ENCODE data around the gene SIRT7. TPM values are rescaled to one million over a fixed set of nuclear protein-coding genes. Genes with fewer than 3 reads are reported as not detected.
"Not testable (repeated sequence)": the region's sequence is repeated elsewhere in the genome, so short reads cannot be mapped to it uniquely, and the experiment has no call there.

SIRT7 gene
- total RNA-seq, 1 donor from 2014 or later = 3.7 TPM

DNA sequence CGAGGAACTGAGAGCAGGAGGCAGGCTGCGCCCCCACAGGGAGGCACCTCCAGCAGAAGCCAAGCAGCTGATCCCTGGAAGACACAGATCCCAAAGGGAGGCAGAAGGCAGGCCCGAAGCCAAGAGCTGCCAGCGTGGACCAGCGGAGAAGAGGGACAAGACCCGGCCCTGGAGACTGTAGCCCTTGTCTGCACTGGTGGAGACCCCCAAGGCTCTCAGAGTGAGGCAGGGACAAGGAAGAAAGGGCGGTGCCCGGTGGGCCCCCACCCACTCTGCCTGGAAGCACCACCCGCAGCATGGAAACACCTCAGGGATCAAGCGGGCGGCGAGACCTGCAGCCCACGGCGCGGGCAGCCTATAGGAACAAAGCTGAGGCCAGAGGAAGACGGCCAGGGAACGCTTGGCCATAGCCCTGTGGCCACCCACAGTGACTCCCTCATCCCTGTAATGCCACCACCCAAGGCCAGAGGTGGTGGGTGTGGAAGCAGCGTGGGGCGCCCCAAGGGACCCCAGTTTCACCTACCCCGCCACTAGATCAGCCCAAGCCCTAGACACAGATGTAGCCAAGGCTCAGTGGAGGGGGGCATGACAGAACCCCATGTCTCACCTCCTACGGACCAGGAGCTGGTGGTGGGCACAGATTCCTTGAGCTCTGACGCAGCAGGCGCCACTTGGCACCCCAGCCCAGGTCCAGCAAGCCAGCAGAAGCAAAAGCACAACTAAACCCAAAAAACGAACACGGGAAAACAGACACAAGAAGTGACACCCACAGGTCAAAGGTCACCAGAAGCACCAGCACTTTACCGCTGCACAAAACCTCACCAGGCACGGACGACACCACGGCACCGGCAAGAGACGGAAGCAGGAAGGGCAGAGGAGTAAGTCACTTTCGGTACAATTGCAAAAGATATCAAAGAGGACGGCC is 2.9 kb upstream of the SIRT7 start:
- Histone ChIP-seq H3K9ac (ENCODE audit: low read depth in 1 of 3, low read length in 3 of 3) (peak overlapping the region in 2 of 3 donors; percentile 54 to 67), H3K4me3 (ENCODE audit: low read length in 3 of 3) (peak overlapping the region in 2 of 3 donors; percentile 13 to 50), H3K27ac (ENCODE audit: low read depth, low read length) (peak overlapping the region; percentile 19), H3K4me1 (ENCODE audit: control insufficient read depth in 3 of 3, insufficient read depth in 3 of 3, low read length in 3 of 3) (peaks cover 72 to 87% (median 79%) of the 10 kb centered on the region in 3 donors), H3K36me3 (ENCODE audit: control insufficient read depth in 3 of 3, insufficient read depth in 3 of 3, low read length in 3 of 3) (peaks cover 22 to 29% (median 26%) of the 10 kb centered on the region in 3 donors), H3K9me3 (ENCODE audit: control insufficient read depth in 3 of 3, low read length in 3 of 3) (no peaks in the 10 kb centered on the region), H3K27me3 (ENCODE audit: control insufficient read depth in 3 of 3, insufficient read depth in 3 of 3, low read length in 3 of 3) (no peaks in the 10 kb centered on the region)

GRCh38 chr17:81918832-81919545 is 1.0 kb upstream of the SIRT7 start:
- H3K27ac ChIP-seq (ENCODE audit: low read depth, low read length) = peak overlapping the region; percentile 7
- H3K9me3 ChIP-seq (ENCODE audit: control insufficient read depth in 3 of 3, low read length in 3 of 3) = no peaks in the 10 kb centered on the region
- H3K4me3 ChIP-seq (ENCODE audit: low read length in 3 of 3) = peak overlapping the region in 1 of 3 donors; percentile 71
- H3K4me1 ChIP-seq (ENCODE audit: control insufficient read depth in 3 of 3, insufficient read depth in 3 of 3, low read length in 3 of 3) = peaks cover 55 to 77% (median 62%) of the 10 kb centered on the region in 3 donors
- peak overlapping the region in 2 of 3 donors; percentile 54 to 57 for H3K9ac ChIP-seq (ENCODE audit: low read depth in 1 of 3, low read length in 3 of 3)
- H3K36me3 ChIP-seq (ENCODE audit: control insufficient read depth in 3 of 3, insufficient read depth in 3 of 3, low read length in 3 of 3) = peaks cover 39 to 48% (median 45%) of the 10 kb centered on the region in 3 donors
- no peaks in the 10 kb centered on the region for H3K27me3 ChIP-seq (ENCODE audit: control insufficient read depth in 3 of 3, insufficient read depth in 3 of 3, low read length in 3 of 3)

- H3K27me3 ChIP-seq (ENCODE audit: control insufficient read depth in 3 of 3, insufficient read depth in 3 of 3, low read length in 3 of 3); H3K9me3 ChIP-seq (ENCODE audit: control insufficient read depth in 3 of 3, low read length in 3 of 3): not testable (repeated sequence)
- peaks cover 46 to 54% (median 52%) of the 10 kb centered on the region in 3 donors for H3K36me3 ChIP-seq (ENCODE audit: control insufficient read depth in 3 of 3, insufficient read depth in 3 of 3, low read length in 3 of 3)
- H3K4me3 ChIP-seq (ENCODE audit: low read length in 3 of 3) = peak overlapping the region; percentile 38 to 79 (median 71)
- peaks cover 50 to 70% (median 55%) of the 10 kb centered on the region in 3 donors for H3K4me1 ChIP-seq (ENCODE audit: control insufficient read depth in 3 of 3, insufficient read depth in 3 of 3, low read length in 3 of 3)
- H3K27ac ChIP-seq (ENCODE audit: low read depth, low read length) = peak overlapping the region; percentile 7
- peak overlapping the region in 1 of 3 donors; percentile 62 for H3K9ac ChIP-seq (ENCODE audit: low read depth in 1 of 3, low read length in 3 of 3)
Observed at GRCh38 chr17:81918333-81918669, 325 bp upstream of the SIRT7 start.

- peaks cover 49 to 59% (median 56%) of the 10 kb centered on the region in 3 donors for H3K36me3 ChIP-seq (ENCODE audit: control insufficient read depth in 3 of 3, insufficient read depth in 3 of 3, low read length in 3 of 3)
- peak overlapping the region; percentile 14 to 84 (median 53) for H3K9ac ChIP-seq (ENCODE audit: low read depth in 1 of 3, low read length in 3 of 3)
Observed at GRCh38 chr17:81916234-81917001, 1.6 kb downstream of the SIRT7 start.

DNA sequence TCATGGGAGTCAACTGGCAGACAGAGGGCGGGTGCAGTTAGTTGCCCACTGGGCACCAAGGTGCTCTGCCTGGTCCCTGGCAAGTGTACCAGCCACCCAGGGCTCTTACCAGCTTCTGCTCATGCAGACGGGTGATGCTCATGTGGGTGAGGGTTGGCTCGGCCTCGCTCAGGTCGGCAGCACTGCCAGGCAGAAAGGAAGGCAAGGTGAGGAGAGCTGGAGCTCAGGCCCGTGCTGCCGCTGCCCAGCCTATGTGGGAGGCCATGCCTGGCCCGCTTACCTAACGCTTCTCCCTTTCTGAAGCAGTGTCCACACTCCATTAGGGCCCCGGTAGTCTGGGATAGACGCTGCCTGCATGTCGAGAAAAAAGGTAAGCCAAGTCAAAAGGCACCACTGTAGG is 2.6 kb downstream of the SIRT7 start:
- H3K27ac ChIP-seq (ENCODE audit: low read depth, low read length) = no peak overlapping the region
- H3K9ac ChIP-seq (ENCODE audit: low read depth in 1 of 3, low read length in 3 of 3) = no peak overlapping the region
- H3K4me3 ChIP-seq (ENCODE audit: low read length in 3 of 3) = no peak overlapping the region
- H3K36me3 ChIP-seq (ENCODE audit: control insufficient read depth in 3 of 3, insufficient read depth in 3 of 3, low read length in 3 of 3) = peaks cover 44 to 51% (median 49%) of the 10 kb centered on the region in 3 donors
- no peaks in the 10 kb centered on the region for H3K9me3 ChIP-seq (ENCODE audit: control insufficient read depth in 3 of 3, low read length in 3 of 3)
- H3K27me3 ChIP-seq (ENCODE audit: control insufficient read depth in 3 of 3, insufficient read depth in 3 of 3, low read length in 3 of 3) = no peaks in the 10 kb centered on the region
- H3K4me1 ChIP-seq (ENCODE audit: control insufficient read depth in 3 of 3, insufficient read depth in 3 of 3, low read length in 3 of 3) = peaks cover 32 to 56% (median 37%) of the 10 kb centered on the region in 3 donors

More at GRCh38 chr17:81916234-81917001, 1.6 kb downstream of the SIRT7 start:
- no peaks in the 10 kb centered on the region for H3K27me3 ChIP-seq (ENCODE audit: control insufficient read depth in 3 of 3, insufficient read depth in 3 of 3, low read length in 3 of 3)
- no peaks in the 10 kb centered on the region for H3K9me3 ChIP-seq (ENCODE audit: control insufficient read depth in 3 of 3, low read length in 3 of 3)
- H3K4me1 ChIP-seq (ENCODE audit: control insufficient read depth in 3 of 3, insufficient read depth in 3 of 3, low read length in 3 of 3) = peaks cover 36 to 60% (median 42%) of the 10 kb centered on the region in 3 donors
- no peak overlapping the region for H3K27ac ChIP-seq (ENCODE audit: low read depth, low read length)
- H3K4me3 ChIP-seq (ENCODE audit: low read length in 3 of 3) = peak overlapping the region in 1 of 3 donors; percentile 40

DNA sequence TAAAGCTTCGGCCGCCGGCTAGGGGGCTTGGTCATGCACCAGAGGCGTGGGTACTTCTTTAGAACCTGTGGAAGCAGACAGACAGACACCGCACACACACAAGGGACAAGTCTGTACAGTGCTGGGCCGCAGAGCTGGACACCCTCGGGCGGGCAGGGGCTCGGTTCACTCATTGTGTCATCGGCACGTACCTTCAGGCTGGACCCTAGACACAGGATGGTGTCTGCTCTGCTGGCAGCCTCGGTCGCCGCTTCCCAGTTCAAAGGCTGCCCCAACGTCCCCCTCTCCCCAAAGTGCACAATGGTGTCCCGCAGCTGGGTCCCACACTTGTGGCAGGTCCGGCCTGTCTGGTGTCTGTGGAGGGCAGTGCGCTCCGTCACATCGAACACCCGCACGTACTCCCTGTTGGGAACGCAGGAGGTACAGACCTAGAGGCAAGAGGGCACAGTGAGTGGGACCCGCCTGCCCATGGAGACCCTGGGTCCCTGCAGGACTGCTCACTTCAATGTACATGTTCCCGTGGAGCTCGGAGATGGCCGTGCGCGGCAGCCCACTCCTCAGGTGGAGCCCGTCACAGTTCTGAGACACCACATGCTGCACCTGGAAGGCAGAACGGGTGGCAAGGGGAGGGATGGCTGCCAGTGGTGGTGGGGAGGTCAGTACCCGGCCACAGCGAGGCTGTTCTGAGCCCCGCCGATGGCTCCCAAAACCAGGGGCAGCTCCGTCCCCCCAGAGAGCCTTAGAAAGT is 3.7 kb downstream of the SIRT7 start:
- Histone ChIP-seq H3K36me3 (ENCODE audit: control insufficient read depth in 3 of 3, insufficient read depth in 3 of 3, low read length in 3 of 3) (peaks cover 38 to 41% (median 41%) of the 10 kb centered on the region in 3 donors), H3K27ac (ENCODE audit: low read depth, low read length) (no peak overlapping the region), H3K4me1 (ENCODE audit: control insufficient read depth in 3 of 3, insufficient read depth in 3 of 3, low read length in 3 of 3) (peaks cover 29 to 56% (median 31%) of the 10 kb centered on the region in 3 donors), H3K27me3 (ENCODE audit: control insufficient read depth in 3 of 3, insufficient read depth in 3 of 3, low read length in 3 of 3) (no peaks in the 10 kb centered on the region), H3K9ac (ENCODE audit: low read depth in 1 of 3, low read length in 3 of 3) (no peak overlapping the region), H3K4me3 (ENCODE audit: low read length in 3 of 3) (no peak overlapping the region), H3K9me3 (ENCODE audit: control insufficient read depth in 3 of 3, low read length in 3 of 3) (no peaks in the 10 kb centered on the region)

DNA sequence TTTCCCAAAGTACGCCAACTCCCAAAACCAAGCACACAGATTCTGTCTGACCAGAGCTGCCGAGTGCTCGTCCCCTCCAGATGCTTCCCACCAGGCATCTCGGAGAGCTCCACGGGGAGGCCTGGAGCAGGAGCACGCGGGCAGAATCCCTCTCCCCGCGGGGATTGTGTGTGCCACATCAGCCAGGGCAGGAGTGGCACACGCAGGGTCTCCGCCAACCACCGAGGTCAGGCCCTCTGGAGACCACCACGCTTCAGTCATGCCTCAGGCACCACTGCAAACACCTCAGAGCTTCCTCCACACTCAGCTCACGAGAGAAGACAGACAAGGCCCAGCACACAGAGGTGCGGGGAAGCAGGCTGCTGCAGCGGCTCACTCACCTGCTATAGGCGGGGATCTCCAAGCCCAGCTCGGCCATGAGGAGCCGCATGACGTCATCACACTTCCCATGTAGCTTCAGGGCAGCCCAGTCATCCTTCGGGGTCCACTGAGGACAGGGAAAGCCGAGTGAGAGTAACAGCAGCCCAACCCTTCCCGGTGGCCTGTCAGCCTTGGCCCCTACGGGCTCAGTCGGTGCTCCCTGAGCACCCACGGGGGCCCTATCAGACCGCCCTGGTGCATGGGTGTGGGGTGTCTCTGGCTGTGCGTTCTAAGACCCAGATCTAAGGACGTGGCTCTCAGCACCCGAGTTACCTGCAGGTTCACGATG is 4.4 kb downstream of the SIRT7 start:
- Histone ChIP-seq H3K27me3 (ENCODE audit: control insufficient read depth in 3 of 3, insufficient read depth in 3 of 3, low read length in 3 of 3) (no peaks in the 10 kb centered on the region), H3K27ac (ENCODE audit: low read depth, low read length) (no peak overlapping the region), H3K36me3 (ENCODE audit: control insufficient read depth in 3 of 3, insufficient read depth in 3 of 3, low read length in 3 of 3) (peaks cover 36 to 41% (median 39%) of the 10 kb centered on the region in 3 donors), H3K9me3 (ENCODE audit: control insufficient read depth in 3 of 3, low read length in 3 of 3) (no peaks in the 10 kb centered on the region), H3K9ac (ENCODE audit: low read depth in 1 of 3, low read length in 3 of 3) (no peak overlapping the region), H3K4me3 (ENCODE audit: low read length in 3 of 3) (no peak overlapping the region), H3K4me1 (ENCODE audit: control insufficient read depth in 3 of 3, insufficient read depth in 3 of 3, low read length in 3 of 3) (peaks cover 23 to 51% (median 25%) of the 10 kb centered on the region in 3 donors)

- Histone ChIP-seq H3K4me1 (ENCODE audit: control insufficient read depth in 3 of 3, insufficient read depth in 3 of 3, low read length in 3 of 3) (peaks cover 23 to 52% (median 24%) of the 10 kb centered on the region in 3 donors), H3K4me3 (ENCODE audit: low read length in 3 of 3) (no peak overlapping the region), H3K9ac (ENCODE audit: low read depth in 1 of 3, low read length in 3 of 3) (no peak overlapping the region), H3K27me3 (ENCODE audit: control insufficient read depth in 3 of 3, insufficient read depth in 3 of 3, low read length in 3 of 3) (no peaks in the 10 kb centered on the region), H3K36me3 (ENCODE audit: control insufficient read depth in 3 of 3, insufficient read depth in 3 of 3, low read length in 3 of 3) (peaks cover 38 to 41% (median 39%) of the 10 kb centered on the region in 3 donors), H3K27ac (ENCODE audit: low read depth, low read length) (no peak overlapping the region), H3K9me3 (ENCODE audit: control insufficient read depth in 3 of 3, low read length in 3 of 3) (no peaks in the 10 kb centered on the region)
Observed at GRCh38 chr17:81912441-81913309, 5.3 kb downstream of the SIRT7 start.

Data from skeletal muscle tissue (tissue), 4 donors.